ENCODE measurements around the gene BMPR1A. TPM values are rescaled to one million over a fixed set of nuclear protein-coding genes. Genes with fewer than 3 reads are reported as not detected.
"Not testable (repeated sequence)": the region's sequence is repeated elsewhere in the genome, so short reads cannot be mapped to it uniquely, and the experiment has no call there.

The BMPR1A gene
- polyA plus RNA-seq, 1 donor: 84.9 TPM

- DNase-seq: no peak
Measured at GRCh38 chr10:86968271-86968993, 212.0 kb downstream of the BMPR1A start, which contains the start of gene ADIRF. Gene ADIRF, plus strand, starts transcription at chr10:86968482. Its CDS starts 63 bp downstream, at chr10:86968545.

GRCh38 chr10:86968994-86969355 is 212.6 kb downstream of the BMPR1A start:
- no peak for DNase-seq

DNA sequence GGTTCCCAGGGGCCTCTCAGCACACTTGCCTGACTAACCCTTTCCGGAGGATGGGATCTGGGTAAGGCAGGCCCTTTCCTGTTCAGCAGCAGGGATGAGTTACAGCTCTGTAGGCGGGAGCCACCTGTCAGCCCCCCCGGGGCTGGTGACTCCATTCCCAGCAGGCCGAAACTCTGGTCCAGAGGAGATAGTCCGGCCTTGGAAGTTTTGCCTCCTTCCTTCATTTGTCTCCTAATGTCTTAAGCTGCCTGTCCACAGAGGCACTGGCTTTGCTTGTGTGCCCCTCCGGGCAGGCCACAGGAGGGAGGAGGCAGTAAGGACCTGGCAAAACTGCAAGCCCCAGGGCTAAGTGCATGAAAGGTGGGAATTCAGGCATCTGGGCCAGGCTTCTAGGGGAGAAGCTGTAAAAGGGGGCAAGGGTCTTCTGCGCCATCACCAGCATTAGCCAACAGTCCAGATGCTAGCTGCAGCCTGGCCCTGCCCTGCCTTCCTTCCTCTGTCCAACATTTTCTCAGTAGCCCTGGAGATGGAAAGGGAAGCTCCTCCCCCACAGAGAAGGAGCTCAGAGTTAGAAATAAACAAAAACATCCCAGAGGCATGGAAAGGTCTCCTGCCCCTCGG is 213.1 kb downstream of the BMPR1A start:
- DNase-seq: no peak

DNA sequence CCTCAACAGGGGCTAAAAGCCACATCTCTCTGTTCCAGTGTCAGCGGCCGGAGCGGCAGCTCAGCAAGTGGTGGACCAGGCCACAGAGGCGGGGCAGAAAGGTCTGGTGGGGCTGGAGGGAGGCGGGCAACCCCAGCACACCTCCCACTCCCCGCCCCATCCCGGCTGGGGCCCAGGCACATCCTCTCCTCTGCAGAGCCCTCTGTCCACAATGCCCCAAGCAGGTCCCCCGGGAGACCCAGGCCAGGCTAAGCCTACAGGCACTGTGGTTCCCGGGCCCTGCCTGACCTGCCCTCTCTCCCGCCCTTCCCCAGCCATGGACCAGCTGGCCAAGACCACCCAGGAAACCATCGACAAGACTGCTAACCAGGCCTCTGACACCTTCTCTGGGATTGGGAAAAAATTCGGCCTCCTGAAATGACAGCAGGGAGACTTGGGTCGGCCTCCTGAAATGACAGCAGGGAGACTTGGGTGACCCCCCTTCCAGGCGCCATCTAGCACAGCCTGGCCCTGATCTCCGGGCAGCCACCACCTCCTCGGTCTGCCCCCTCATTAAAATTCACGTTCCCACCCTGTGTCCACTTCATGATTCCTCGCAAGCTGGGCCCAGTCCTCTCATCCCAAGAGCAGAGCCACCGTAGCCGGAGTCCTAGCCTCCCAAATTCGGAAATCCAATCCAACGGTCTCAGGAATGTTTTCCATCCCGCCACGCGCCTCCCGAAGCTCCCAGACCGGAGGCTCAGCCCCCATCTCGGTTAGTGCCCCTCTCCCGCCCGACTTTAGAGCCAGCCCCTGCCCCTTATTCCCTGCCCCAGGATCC is 214.0 kb downstream of the BMPR1A start:
- DNase-seq: no peak

DNA sequence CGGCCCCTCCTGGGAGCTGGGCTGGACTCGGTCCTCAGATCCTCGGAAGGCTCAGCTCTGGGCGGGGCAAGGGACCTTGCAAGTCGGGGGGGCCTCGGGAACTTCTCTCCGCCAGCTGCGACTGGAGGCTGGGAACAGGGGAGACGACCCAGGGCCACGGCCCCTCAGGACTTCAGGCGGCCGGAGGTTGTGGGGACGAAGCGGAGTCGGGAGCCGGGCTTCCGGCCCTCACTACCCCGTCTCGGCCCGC is 214.5 kb downstream of the BMPR1A start:
- DNase-seq: peak; percentile 55

GRCh38 chr10:86971232-86971991 is 215.0 kb downstream of the BMPR1A start:
- peak; percentile 71 for DNase-seq

DNA sequence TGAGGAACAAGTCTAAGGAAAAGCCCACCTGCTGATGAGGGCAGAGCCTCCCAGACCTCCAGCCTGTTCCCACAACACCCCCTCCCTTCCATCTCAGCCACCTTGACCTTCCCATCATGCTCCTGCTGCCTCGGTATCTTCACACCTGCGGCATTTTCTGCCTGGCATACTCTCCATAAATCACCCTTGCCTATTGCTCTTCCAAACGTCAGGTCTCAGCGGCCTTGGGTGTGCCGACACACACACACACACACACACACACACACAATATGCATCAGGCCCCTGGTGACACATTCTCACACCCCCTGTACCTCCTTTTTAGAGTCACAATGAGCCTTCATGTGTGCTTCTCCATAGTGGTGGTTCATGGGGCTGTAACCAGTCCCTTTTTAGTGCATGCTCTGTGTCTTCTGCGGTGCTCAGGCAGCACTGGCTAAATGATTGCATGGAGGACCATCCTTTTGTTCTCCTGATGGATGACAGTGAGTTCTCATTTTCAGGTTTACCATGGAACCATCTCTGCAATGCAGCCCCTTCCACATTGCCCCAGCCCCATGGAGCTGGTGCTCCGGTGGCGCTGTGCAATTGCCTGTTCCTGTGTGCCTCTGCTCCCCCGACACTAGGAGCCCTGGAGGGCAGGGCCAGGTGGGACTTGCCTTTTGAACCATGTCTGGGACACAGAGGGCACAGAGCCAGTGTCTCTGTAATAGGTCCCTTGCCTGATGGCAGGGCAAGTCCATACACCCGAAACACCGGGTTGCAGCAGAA is 216.4 kb downstream of the BMPR1A start:
- no peak for DNase-seq

DNA sequence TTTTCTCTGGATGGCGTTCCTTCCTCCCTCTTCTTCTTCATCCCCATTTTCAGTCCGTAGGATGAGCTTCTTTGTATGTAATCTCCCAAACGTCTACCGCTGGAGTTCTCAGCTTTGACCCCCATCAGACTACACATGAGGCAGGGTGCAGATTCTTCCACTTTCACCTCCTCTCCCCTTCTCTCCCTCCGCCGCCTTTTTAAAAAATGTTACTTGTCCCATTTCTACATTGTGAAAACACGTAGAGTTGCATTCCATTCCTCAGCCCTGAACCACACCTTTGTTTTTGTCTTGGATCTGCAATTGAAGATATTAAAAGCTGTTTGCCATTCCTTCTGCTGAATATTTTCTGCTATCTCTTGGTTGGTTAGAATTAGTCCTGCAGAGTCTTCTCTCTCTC is 218.1 kb downstream of the BMPR1A start:
- DNase-seq: no peak

DNA sequence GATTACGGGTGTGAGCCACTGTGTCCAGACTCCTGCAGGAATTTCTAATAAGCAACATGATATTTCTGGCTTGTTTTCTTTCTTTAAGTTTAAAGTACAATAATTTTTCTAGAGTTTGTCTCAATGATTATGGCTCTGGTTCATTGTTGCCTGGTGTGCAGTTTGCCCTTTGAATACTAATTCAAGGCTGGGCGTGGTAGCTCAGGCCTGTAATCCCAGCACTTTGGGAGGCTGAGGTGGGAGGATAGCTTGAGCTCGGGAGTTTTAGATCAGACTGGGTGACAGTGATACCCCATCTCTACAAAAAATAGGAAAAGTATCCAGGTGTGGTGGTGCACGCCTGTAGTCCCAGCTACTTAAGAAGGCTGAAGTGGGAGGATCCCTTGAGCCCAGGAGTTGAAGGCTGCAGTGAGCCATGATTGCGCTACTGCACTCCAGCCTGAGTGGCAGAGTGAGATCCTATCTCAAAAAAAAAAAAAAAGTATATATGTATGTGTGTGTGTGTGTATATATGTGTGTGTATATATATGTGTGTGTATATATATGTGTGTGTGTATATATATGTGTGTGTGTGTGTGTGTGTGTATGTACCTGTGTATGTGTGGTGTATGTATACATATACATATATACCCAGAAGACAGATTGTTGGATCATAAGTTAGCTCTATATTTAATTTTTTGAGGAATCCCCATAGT is 220.1 kb downstream of the BMPR1A start:
- DNase-seq: no peak

GRCh38 chr10:86978457-86978856 is 222.0 kb downstream of the BMPR1A start:
- DNase-seq: not testable (repeated sequence)

- DNase-seq: no peak
Measured at GRCh38 chr10:86979296-86979818, 222.9 kb downstream of the BMPR1A start.

- DNase-seq: no peak
Measured at GRCh38 chr10:86979977-86980448, 223.6 kb downstream of the BMPR1A start.

DNA sequence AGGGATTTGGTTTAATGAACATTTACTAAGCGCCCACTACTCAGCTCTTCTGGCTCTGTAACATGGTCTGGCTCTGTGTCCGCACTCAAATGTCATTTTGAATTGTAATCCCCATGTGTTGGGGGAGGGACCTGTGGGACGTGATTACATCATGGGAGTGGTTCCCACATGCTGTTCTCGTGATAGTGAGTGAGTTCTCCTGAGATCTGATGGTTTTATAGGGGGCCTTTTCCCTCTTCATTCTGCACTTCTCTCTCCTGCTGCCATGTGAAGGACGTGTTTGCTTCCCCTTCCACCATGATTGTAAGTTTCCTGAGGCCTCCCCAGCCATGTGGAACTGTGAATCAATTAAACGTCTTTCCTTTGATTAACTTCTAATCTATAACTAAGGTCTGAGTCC is 224.6 kb downstream of the BMPR1A start:
- not testable (repeated sequence) for DNase-seq

DNA sequence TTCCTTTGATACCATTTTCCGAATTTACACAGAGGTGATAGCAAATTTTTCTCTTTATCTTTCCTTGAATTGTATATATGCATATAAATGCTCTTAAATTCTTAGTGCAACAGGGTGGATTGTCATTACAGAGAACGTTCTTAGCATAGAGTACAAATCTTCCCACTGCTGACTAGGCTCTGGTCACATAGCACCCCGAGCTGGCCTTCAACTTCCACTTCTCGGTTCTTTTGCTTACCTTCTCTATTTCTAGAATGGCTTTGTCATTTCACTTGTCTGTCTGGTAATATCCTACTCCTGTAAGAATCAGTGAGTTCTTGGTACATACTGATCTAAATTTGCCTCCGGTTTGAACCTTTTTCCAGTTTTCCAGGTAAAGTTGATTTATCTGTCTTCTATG is 225.3 kb downstream of the BMPR1A start:
- no peak for DNase-seq

Other genes starting within 250 kb of the BMPR1A start
- 56.2 TPM for gene WAPL, start 234.8 kb upstream of the BMPR1A start, polyA plus RNA-seq (ENCODE audit: insufficient read length)
- not detected for gene OPN4, start 102.1 kb upstream of the BMPR1A start, polyA plus RNA-seq (ENCODE audit: insufficient read length)
- gene LDB3, start 88.1 kb upstream of the BMPR1A start, polyA plus RNA-seq (ENCODE audit: insufficient read length): 1.2 TPM
- gene MMRN2, start 201.0 kb downstream of the BMPR1A start, polyA plus RNA-seq (ENCODE audit: insufficient read length): 23.7 TPM
- 12.4 TPM for gene SNCG, start 202.0 kb downstream of the BMPR1A start, polyA plus RNA-seq (ENCODE audit: insufficient read length)
- gene ADIRF, start 211.9 kb downstream of the BMPR1A start, polyA plus RNA-seq (ENCODE audit: insufficient read length): 8.9 TPM